Keratinocyte (primary cell): Measurements from ENCODE around the gene GIPC1. TPM values are rescaled to one million over a fixed set of nuclear protein-coding genes. Genes with fewer than 3 reads are reported as not detected.

Source experiments
- DNase-seq: peaks from one replicate; pipeline ENCODE4 v3.0.0-alpha.2; 2011; ENCODE audit warnings: low read depth, missing footprints, low spot score
- FAIRE-seq: peaks from 2 replicates; lab custom pipeline; 2011; peaks lifted over from hg19 to GRCh38; lab: Jason Lieb, UNC
- H2AFZ ChIP-seq: 2 replicates; pipeline ENCODE4 v1.6.0; 2012; ENCODE audit warnings: low read length, control low read depth, inconsistent platforms; ENCODE audit not compliant: control insufficient read depth
- H3K27ac ChIP-seq: 2 replicates; pipeline ENCODE4 v1.5.1; 2011; ENCODE audit warnings: low read length; ENCODE audit not compliant: control insufficient read depth, insufficient read depth
- H3K27me3 ChIP-seq: 3 replicates; pipeline ENCODE4 v1.6.0; 2011; ENCODE audit warnings: low read length; ENCODE audit not compliant: control insufficient read depth, insufficient read depth; ENCODE audit errors: extremely low read depth
- H3K36me3 ChIP-seq, 2 experiments: 2 replicates in 1 of 2; 3 replicates in 1 of 2; pipeline ENCODE4 v1.5.1; 2011; ENCODE audit warnings: low read length in 2 of 2, mild to moderate bottlenecking in 1 of 2; ENCODE audit not compliant: control insufficient read depth in 2 of 2, insufficient read depth in 2 of 2; ENCODE audit errors: extremely low read depth in 1 of 2
- H3K4me1 ChIP-seq: 3 replicates; pipeline ENCODE4 v1.5.1; 2011; ENCODE audit warnings: low read length; ENCODE audit not compliant: control insufficient read depth, insufficient read depth; ENCODE audit errors: extremely low read depth
- H3K4me2 ChIP-seq: 3 replicates; pipeline ENCODE4 v1.6.0; 2011; ENCODE audit warnings: low read depth, low read length; ENCODE audit not compliant: control insufficient read depth, insufficient read depth; ENCODE audit errors: extremely low read depth
- H3K4me3 ChIP-seq, 3 experiments: fragments of 200-600 bp in 1 of 3; sonication (generic) in 1 of 3; 2 replicates in 2 of 3; 3 replicates in 1 of 3; pipeline ENCODE4 v1.5.1; 2011 to 2016; ENCODE audit warnings: low read length in 3 of 3, mild to moderate bottlenecking in 3 of 3, control low read depth in 2 of 3, inconsistent platforms in 1 of 3, low read depth in 1 of 3, mixed read lengths in 1 of 3, mixed run types in 1 of 3, moderate library complexity in 1 of 3; ENCODE audit not compliant: control insufficient read depth in 2 of 3, insufficient read depth in 2 of 3; ENCODE audit errors: extremely low read depth in 1 of 3
- H3K79me2 ChIP-seq: 2 replicates; pipeline ENCODE4 v1.6.0; 2012; ENCODE audit warnings: low read length; ENCODE audit not compliant: control insufficient read depth, insufficient read depth
- H3K9ac ChIP-seq: 3 replicates; pipeline ENCODE4 v1.6.0; 2011; ENCODE audit warnings: low read length; ENCODE audit not compliant: control insufficient read depth, insufficient read depth; ENCODE audit errors: extremely low read depth
- H3K9me1 ChIP-seq: 3 replicates; pipeline ENCODE4 v1.6.0; 2011; ENCODE audit warnings: low read length; ENCODE audit not compliant: control insufficient read depth, insufficient read depth; ENCODE audit errors: extremely low read depth
- H3K9me3 ChIP-seq: 2 replicates; pipeline ENCODE4 v1.5.1; 2012; ENCODE audit warnings: low read depth, low read length; ENCODE audit not compliant: control insufficient read depth
- H4K20me1 ChIP-seq: 3 replicates; pipeline ENCODE4 v1.6.0; 2011; ENCODE audit warnings: low read length; ENCODE audit not compliant: control insufficient read depth, insufficient read depth; ENCODE audit errors: extremely low read depth
- CTCF ChIP-seq, 3 experiments: IDR thresholded peaks in 1 of 3; conservative IDR thresholded peaks in 1 of 3; optimal IDR thresholded peaks in 1 of 3; 2 replicates in 2 of 3; 3 replicates in 1 of 3; pipeline versions ENCODE3 to v1.5.1; 2011; ENCODE audit warnings: low read length in 3 of 3, mild to moderate bottlenecking in 3 of 3, moderate library complexity in 2 of 3, control low read depth in 1 of 3, inconsistent platforms in 1 of 3; ENCODE audit not compliant: insufficient read depth in 2 of 3; ENCODE audit errors: extremely low read depth in 1 of 3
- EZH2 ChIP-seq: IDR thresholded peaks from one replicate; pipeline ENCODE4 v1.6.1; 2012; ENCODE audit warnings: inconsistent platforms, mild to moderate bottlenecking, low read length, moderate library complexity
- dilution Hi-C: fragments of 300-500 bp; cut with MboI; formaldehyde crosslinking; loops from one replicate; pipeline ENCODE4 v1.7.0; 2020; ENCODE audit warnings: low sequenced_read_pairs; ENCODE audit not compliant: extremely low pct_ligation_motif_present
- polyA plus RNA-seq, 5 experiments: library from polyadenylated mRNA; depleted of rRNA in 3 of 5; stranded (reverse) in 3 of 5; stranded (forward) in 1 of 5; unstranded in 1 of 5; fragments of >200 nt; gene quantifications; 1 replicate in 1 of 5; 2 replicates in 3 of 5; 3 replicates in 1 of 5; pipeline versions ENCODE4 v1.2.1 to v1.2.3, GENCODE V29; 2011 to 2012; ENCODE audit warnings: missing spikeins in 2 of 5, low read depth in 1 of 5, low replicate concordance in 1 of 5

GIPC1 gene
- polyA plus RNA-seq, 1 donor (not counting 4 experiments of a cell fraction or from before 2014, with no cell fraction given): 166 TPM

- H3K27me3 ChIP-seq: no peaks in the 10 kb centered on the region
- DNase-seq: peak; percentile 96
- peak overlapping the region in 1 of 3 experiments; percentile 31 for H3K4me3 ChIP-seq
- H3K9me1 ChIP-seq: peaks cover 4% of the 10 kb centered on the region
- H3K36me3 ChIP-seq: peaks cover 18 to 24% of the 10 kb centered on the region in 2 experiments
- peaks cover 24% of the 10 kb centered on the region for H4K20me1 ChIP-seq
- H3K79me2 ChIP-seq: peaks cover 31% of the 10 kb centered on the region
- dilution Hi-C loops: no loop called here
- H3K27ac ChIP-seq: peak overlapping the region; percentile 97
- FAIRE-seq: peak; percentile 91
- peak overlapping the region; percentile 5 for H2AFZ ChIP-seq
- H3K9ac ChIP-seq: peak overlapping the region; percentile 76
- H3K4me1 ChIP-seq: peaks cover 33% of the 10 kb centered on the region
- H3K9me3 ChIP-seq: no peaks in the 10 kb centered on the region
- TF ChIP-seq EZH2: no peak
- TF ChIP-seq CTCF (optimal IDR thresholded peaks at IDR 0.05 in 1 of 3, IDR thresholded peaks at IDR 0.05 in 1 of 3, conservative IDR thresholded peaks at IDR 0.05 in 1 of 3; ENCODE audit: extremely low read depth in 1 of 3, insufficient read depth in 2 of 3, low read length in 3 of 3): no peak
- peak overlapping the region; percentile 66 for H3K4me2 ChIP-seq
Observed at GRCh38 chr19:14519860-14520407, 24.0 kb upstream of the GIPC1 start.

- DNase-seq (no peak), FAIRE-seq (no peak)
- H3K9me1 ChIP-seq: peaks cover 4% of the 10 kb centered on the region
- TF ChIP-seq CTCF (optimal IDR thresholded peaks at IDR 0.05 in 1 of 3, IDR thresholded peaks at IDR 0.05 in 1 of 3, conservative IDR thresholded peaks at IDR 0.05 in 1 of 3; ENCODE audit: extremely low read depth in 1 of 3, insufficient read depth in 2 of 3, low read length in 3 of 3) (no peak), EZH2 (no peak)
- H3K4me1 ChIP-seq: peaks cover 35% of the 10 kb centered on the region
- dilution Hi-C loops: no loop called here
- peak overlapping the region in 1 of 3 experiments; percentile 31 for H3K4me3 ChIP-seq
- H3K9ac ChIP-seq: peak overlapping the region; percentile 76
- H3K79me2 ChIP-seq: peaks cover 31% of the 10 kb centered on the region
- H3K4me2 ChIP-seq: peak overlapping the region; percentile 66
- peak overlapping the region; percentile 97 for H3K27ac ChIP-seq
- H3K36me3 ChIP-seq: peaks cover 23 to 28% of the 10 kb centered on the region in 2 experiments
- peak overlapping the region; percentile 5 for H2AFZ ChIP-seq
- peaks cover 24% of the 10 kb centered on the region for H4K20me1 ChIP-seq
- H3K9me3 ChIP-seq: no peaks in the 10 kb centered on the region
- no peaks in the 10 kb centered on the region for H3K27me3 ChIP-seq
Observed at GRCh38 chr19:14519245-14519859, 23.4 kb upstream of the GIPC1 start.
